CD4-positive, alpha-beta T cell treated with Interleukin-10 for 1 hour (primary cell): ENCODE measurements around the gene RGS8.
"Not testable (repeated sequence)": the region's sequence is repeated elsewhere in the genome, so short reads cannot be mapped to it uniquely, and the experiment has no call there.

Source experiments
- DNase-seq: peaks from one replicate; pipeline ENCODE4 v3.0.0-alpha.2; 2020

RGS8 gene

GRCh38 chr1:182700351-182700709 is 15.9 kb upstream of the RGS8 start:
- DNase-seq: no peak

DNA sequence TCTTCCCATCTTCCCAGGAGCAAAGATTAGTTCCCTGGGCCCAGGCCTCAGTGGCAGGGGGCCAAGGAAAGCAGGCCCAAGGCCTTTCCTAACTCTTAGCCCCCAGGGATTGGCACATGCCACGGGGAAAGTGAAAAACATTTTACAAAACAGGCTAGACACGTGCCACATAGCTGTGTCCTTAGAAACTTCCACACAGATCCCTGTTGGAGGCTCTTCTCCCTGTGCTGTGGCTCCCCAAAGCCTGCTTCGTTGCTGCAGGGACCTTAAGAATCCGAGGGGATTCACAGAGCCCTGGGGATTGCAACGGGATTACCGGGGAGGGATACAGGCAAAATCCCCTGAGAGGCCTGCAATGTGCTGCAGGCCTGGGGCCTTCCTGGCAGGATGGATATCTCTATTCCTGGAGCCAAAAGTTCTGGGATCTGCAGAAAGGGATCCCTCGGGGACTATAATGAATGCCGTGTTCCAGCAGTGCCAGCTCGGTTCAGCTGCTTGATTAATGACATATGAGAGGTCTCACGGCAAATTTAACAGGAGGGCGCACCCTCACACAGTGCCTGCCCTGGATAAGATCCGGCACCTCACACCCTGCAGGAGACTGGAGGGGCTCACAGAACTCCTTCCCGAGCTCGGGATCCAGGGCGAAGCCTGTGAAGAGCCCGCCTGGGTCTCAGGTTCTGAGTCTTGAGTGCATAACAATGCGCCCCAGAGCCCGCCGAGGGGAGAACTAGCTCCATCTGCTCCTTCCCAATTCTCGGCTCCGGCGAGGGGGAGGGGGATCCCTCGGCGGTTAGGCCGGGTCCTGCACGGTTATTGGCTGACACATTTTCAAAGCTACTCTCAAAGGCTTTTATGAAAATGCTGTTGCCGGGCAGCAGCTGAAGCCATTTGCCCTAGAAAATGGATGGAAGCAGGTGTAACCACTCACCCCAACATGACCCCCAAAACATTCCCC is 15.3 kb upstream of the RGS8 start:
- DNase-seq: no peak

DNA sequence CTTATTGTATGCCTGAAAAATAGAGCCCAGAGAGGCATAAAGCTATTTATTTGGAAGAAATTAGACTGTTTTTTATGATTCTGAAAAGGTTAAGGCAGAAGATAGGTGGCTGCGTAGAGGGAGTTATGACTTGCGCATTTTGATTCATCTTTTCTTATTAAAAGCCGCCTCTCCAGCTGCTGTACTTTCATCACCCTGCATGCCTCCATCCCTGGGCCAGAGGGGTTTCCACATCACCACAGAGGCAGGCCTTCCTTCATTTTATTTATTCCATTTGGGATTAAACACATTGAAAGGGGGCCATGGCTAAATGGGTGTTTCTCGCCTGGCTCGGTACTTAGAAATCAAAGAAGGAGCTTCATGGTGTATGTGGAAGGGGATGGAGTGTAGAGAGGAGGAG is 14.6 kb upstream of the RGS8 start:
- DNase-seq: no peak

- DNase-seq: not testable (repeated sequence)
Measured at GRCh38 chr1:182693139-182693538, 8.8 kb upstream of the RGS8 start.

DNA sequence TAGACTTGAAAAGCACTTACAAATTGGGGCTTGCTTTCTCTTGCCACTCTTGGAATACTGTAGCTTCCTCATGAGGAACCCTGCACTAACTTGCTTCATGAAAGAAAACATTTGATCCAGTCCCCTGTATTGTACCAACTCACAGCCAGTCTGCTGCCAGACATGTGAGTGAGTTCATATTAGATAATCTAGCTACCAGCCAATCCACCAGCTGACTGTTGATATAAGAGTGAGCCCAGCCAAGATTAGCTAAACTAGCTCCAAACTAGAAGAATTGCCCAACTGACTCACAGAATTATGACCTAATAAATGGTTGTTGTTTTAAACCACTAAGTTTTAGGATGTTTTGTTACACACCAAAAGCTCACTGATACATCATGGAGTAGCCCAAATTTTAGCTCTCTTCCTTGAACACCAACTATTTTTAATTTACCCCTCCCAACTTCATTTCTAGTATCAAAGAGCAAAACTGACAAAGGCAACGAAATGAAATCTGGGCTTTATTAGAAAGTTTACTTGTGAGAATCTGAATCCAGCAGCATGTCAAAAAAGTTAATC is 6.6 kb upstream of the RGS8 start:
- DNase-seq: no peak

DNA sequence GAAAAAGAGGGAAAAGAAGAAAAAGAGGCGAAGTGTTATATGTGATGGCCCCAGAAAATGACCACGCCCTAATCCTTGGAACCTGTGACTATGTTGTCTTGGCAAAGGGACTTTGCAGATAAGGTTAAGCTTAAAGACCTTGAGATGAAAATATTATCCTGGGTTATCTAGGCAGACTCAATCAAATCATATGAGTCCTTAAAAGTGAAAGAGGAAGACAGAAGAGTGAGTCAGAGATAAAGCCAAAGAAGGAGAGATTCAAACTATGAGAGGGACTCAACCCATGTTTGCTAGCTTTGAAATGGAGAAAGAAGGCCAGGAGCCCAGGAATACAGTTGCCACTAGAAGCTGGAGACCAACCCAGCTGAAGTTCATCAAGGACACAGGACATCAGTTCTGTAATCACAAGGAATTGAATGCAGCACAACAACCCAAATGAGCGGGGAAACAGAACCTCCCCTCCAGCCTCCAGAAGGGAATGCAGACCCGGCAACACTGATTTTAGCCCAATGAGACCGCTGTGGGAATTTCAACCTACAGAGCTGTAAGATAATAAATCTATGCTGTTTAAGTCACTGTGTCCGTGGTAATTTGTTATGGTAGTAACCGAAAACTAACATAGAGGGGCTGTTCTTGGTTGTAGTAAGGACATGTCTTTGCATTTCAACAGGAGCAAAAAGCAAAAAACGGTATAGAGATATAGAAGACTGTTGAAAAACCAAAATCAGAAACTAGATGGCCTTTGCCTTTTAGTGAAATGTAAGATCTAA is 4.2 kb upstream of the RGS8 start:
- DNase-seq: no peak

DNA sequence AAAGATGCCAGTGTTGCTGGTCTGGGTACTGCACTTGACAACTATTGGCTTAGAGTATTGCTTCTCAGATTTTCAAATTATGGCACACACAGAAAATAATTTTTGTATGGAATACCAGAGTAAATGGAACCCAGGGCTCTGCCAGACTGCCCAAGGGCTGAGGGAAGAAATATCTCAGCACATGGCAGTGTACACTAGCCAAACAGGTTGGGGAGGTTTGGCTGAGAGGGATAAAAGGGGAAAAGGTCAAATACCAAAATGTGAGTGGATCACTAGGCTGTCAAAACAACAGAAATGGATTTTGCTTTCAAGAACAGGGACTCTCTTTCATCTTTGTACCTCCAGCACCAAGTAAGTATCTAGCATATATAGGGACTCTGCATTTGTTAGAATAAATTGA is 3.0 kb upstream of the RGS8 start:
- DNase-seq: no peak

GRCh38 chr1:182686446-182686845 is 2.1 kb upstream of the RGS8 start:
- DNase-seq: no peak

GRCh38 chr1:182685215-182685614 is 828 bp upstream of the RGS8 start:
- DNase-seq: no peak

DNA sequence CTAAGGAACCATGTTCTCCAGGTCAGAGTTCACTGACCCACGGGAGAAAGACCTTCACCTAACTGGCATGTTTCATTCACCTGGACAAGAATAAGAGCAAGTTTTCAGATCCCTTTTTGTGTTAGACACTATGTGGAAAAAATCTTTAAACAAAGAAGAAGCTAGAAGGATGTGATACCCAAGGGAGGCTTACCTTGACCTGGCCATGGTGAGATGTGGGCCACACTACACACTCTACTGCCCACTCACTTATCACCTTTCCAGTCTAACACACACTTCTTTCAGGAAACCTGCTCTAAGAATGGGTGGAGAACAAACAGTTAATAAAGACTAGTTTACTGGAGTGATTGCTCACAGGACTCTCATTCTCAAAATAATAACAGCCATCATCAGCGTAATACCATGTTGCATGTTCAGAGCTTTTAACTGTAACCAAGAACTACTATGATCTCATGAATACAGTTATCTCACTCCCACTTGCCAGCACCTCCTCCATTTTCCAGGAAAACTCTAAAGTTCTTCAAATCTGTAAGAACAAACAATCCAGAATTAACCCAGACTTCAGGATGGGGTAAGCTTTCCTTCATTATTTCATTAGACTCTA is 1.4 kb downstream of the RGS8 start:
- DNase-seq: no peak

DNA sequence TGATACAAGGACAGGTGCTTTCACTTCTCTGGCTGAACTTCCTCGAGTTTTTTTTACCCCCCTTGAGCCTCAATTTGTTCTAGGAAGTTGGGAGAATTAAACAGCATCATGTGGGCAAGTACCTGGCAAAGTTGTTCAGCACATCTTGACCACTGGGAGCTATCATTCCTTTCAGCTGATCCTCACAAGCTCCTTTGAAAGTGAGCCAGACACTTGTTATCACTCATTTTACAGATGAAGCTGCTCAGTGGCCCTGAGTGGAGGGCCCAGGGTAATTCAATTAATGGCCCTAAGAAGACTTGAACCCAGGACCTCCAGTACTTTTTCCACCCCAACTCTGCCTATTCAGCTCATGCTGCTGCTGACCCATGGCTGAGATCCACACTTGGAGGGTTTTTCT is 2.0 kb downstream of the RGS8 start:
- DNase-seq: no peak

DNA sequence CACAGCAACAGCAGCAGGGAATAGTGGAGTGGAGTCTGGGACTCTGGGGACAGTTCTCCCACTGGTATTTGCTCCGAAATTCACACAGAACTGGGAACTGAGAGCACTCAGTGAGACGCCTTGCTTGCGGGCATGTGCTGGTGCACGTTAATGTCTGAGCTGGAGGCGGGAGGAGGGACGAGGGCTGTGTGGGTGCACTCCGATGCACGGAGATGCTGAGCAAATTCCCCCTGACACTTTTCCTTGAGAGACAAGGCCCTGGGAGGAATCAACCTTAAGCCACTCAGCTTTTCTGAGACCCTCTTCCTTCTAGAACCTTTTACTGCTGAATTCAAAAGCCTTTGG is 2.8 kb downstream of the RGS8 start:
- no peak for DNase-seq

DNA sequence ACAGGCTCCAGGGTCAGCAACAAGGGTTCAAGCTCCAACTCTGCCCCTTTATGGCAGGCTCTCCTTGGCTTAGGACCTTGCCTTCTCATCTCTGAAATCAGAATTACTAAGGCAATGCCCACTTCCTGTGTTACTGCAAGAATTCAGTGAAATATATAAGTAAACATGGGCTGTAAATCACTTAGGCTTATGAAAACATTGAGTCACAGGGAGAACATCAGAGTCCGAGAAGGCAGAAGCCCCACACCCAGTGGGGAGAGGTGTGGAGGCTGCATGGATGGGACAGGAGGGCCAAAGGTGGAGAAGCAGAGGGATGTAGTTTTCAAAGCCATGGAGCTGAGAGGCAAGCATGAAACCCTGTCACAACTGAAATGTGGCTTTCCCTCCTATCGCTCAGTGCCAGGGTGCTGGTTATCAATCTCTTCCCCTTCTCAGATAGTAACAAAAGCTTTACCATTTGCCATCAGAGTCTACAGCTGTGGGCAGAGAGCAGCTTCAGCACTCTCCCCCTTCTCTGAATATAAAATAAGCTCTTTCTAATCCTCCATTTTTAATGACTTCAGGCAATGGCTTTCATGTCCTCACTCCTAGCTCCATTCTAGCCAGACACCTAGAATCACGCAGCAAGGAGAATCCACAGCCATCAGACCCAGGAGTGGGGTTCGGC is 3.4 kb downstream of the RGS8 start:
- DNase-seq: no peak

- no peak for DNase-seq
Measured at GRCh38 chr1:182680408-182680807, 4.0 kb downstream of the RGS8 start.

DNA sequence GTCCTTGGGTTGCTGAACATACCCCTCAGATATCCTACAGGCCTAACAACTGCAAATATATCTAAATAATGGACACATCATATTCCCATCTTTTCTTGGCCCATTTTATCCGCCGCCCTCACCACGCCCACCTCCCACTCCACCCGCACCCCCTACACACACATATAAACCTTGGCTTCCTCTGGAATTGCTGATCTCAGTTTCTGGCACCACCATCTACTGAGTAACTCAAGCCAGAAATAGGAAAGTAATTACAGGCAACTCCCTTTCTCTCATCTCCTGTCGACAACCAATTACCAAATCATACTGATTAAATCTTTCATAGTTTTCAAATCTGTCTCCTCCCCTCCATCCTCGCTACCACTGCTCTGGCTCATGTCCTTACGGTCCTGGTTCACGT is 4.7 kb downstream of the RGS8 start:
- no peak for DNase-seq

GRCh38 chr1:182677397-182678098 is 6.8 kb downstream of the RGS8 start:
- no peak for DNase-seq

GRCh38 chr1:182676274-182676673 is 8.1 kb downstream of the RGS8 start:
- no peak for DNase-seq

DNA sequence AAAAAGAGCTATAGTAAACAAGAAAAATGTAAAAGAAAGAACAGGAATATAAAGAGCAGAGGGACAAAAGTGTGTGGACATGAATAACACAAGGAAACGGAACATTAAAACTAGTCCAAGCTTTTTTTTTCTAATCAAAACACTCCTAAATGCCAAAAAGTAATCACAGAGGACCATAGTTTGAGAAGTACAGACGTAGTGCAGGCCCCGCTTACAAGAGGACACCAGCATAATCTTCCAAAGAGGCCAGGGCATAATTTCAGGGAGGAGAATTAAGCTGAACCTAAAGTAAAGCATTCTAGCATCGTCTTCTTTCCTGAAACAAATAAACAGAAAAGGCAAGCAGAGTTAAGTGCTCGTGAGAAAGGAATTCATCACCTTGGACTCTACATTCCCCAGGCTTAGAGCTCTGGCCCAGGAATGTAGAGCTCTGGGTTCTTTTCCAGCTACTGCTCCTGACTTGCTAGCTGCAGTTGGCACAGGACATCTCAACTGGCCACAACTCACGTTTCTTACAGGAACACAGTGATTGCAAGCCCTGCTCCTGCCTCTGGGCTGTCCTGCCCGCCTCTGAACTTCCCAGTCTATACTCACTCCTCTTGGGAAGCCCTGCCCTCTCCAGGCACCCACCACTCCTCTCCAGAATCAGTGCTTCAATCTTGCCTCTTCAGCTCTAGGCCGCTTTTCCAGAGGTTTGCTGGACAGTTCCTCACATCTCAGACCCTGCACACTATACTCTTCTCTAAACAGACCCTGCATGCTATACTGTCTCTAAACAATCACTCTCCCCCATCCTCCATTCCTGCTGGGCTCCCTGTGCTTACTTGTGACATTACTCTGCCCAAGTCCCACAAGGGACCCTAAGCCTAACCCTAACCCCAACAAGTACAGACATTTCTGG is 9.8 kb downstream of the RGS8 start:
- DNase-seq: no peak

- DNase-seq: no peak
Measured at GRCh38 chr1:182672487-182672836, 11.9 kb downstream of the RGS8 start.

DNA sequence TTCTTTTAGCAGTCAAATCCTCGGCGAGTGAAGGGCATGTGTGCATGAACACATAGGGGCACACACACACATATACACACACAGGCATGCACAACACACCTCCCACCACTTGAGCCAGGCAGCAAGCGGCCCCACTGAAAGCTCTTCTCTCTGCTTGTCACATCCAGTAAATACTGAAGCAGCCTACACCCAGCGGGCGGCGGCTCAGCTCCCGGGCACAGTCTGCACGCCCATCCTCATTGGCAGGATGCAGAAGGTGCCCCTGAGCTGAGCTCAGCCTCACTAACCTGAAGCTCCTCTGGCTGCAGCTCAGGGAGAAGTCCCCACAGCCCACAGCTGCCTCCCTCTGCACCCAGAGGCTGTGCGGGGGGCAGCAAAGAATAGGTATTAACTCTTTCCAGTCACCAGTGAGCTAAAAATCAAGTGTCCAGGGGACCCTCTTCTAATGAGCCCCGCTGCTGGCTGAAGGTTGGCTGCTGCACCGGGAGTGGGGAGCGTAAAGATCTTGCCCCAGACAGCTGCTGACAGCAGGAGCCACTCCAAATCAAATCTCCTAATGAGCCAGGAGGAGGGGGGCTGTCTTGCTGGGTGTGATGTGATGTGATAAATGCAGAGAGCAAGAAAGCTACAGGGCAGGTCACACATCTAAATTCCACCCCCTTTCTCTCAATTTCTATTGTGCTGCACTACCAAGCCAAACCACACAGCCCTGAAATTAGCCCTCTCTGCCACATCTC is 12.5 kb downstream of the RGS8 start:
- DNase-seq: no peak
